GM23248 (cell line): Measurements from ENCODE around the gene TRIM41. TPM values are rescaled to one million over a fixed set of nuclear protein-coding genes. Genes with fewer than 3 reads are reported as not detected.

Experiments
- DNase-seq: peaks from one replicate; pipeline ENCODE4 v3.0.0-alpha.2; 2015
- H2AFZ ChIP-seq: fragments of 200-600 bp; sonication (generic); 2 replicates; pipeline ENCODE4 v1.6.1; 2016; ENCODE audit warnings: antibody characterized with exemption
- H3F3A ChIP-seq: fragments of 200-600 bp; sonication (generic); 2 replicates; pipeline ENCODE4 v1.6.1; 2016; ENCODE audit warnings: mild to moderate bottlenecking, antibody characterized with exemption, mixed run types; ENCODE audit not compliant: insufficient read depth
- H3K27ac ChIP-seq: fragments of 200-600 bp; sonication (generic); 2 replicates; pipeline ENCODE4 v1.5.1; 2016; ENCODE audit warnings: mild to moderate bottlenecking
- H3K27me3 ChIP-seq: fragments of 200-600 bp; sonication (generic); replicated peaks from 2 replicates; pipeline ENCODE4 v1.6.1; 2016; ENCODE audit warnings: mild to moderate bottlenecking; ENCODE audit not compliant: insufficient read depth
- H3K36me3 ChIP-seq: fragments of 200-600 bp; sonication (generic); 2 replicates; pipeline ENCODE4 v1.6.1; 2016; ENCODE audit warnings: low read depth, mild to moderate bottlenecking
- H3K4me1 ChIP-seq: fragments of 200-600 bp; sonication (generic); 2 replicates; pipeline ENCODE4 v1.6.1; 2016; ENCODE audit warnings: mild to moderate bottlenecking; ENCODE audit not compliant: insufficient read depth
- H3K4me2 ChIP-seq: fragments of 200-600 bp; sonication (generic); one replicate; pipeline ENCODE4 v1.6.1; 2016; ENCODE audit warnings: mild to moderate bottlenecking; ENCODE audit not compliant: unreplicated experiment
- H3K4me3 ChIP-seq: fragments of 200-600 bp; sonication (generic); 2 replicates; pipeline ENCODE4 v1.5.1; 2016; ENCODE audit warnings: mild to moderate bottlenecking
- H3K79me2 ChIP-seq: fragments of 200-600 bp; sonication (generic); 2 replicates; pipeline ENCODE4 v1.6.1; 2016; ENCODE audit warnings: mild to moderate bottlenecking; ENCODE audit not compliant: insufficient read depth
- H3K9ac ChIP-seq: fragments of 200-600 bp; sonication (generic); 2 replicates; pipeline ENCODE4 v1.6.1; 2016; ENCODE audit warnings: mild to moderate bottlenecking
- H3K9me2 ChIP-seq: fragments of 200-600 bp; sonication (generic); 2 replicates; pipeline ENCODE4 v1.6.1; 2016; ENCODE audit warnings: mixed run types, mild to moderate bottlenecking, moderate library complexity; ENCODE audit not compliant: insufficient read depth
- H3K9me3 ChIP-seq: fragments of 200-600 bp; sonication (generic); one replicate; pipeline ENCODE4 v1.6.1; 2017; ENCODE audit warnings: low read depth
- H4K20me1 ChIP-seq: fragments of 200-600 bp; sonication (generic); 2 replicates; pipeline ENCODE4 v1.6.0; 2016; ENCODE audit not compliant: insufficient read depth
- EZH2 ChIP-seq: fragments of 200-600 bp; sonication (generic); IDR thresholded peaks from 2 replicates; pipeline ENCODE4 v1.6.1; 2018; ENCODE audit warnings: antibody characterized with exemption, mild to moderate bottlenecking; ENCODE audit not compliant: insufficient read depth, poor library complexity, severe bottlenecking
- EZH2phosphoT487 ChIP-seq: fragments of 200-600 bp; sonication (generic); IDR thresholded peaks from 2 replicates; pipeline ENCODE4 v1.6.1; 2018; ENCODE audit warnings: antibody characterized with exemption, moderate library complexity, mild to moderate bottlenecking, low read depth; ENCODE audit not compliant: insufficient read depth
- WGBS, 2 experiments: methylation state at CpG; one replicate each; pipeline ENCODE4 v1.1.6; 2015 to 2017; ENCODE audit warnings: low lambda C conversion rate in 2 of 2, low coverage in 1 of 2; ENCODE audit errors: missing lambda C conversion rate in 2 of 2; 5-methylcytosine and 5-hydroxymethylcytosine counted together
- in situ Hi-C: fragments of 300-500 bp; cut with MboI; formaldehyde crosslinking; loops from 2 replicates; pipeline ENCODE4 v1.15.0; 2020
- polyA plus RNA-seq: library from polyadenylated mRNA; unstranded; fragments of >200 nt; fragmentation: Nextera tagmentation; extraction: Ambion mirVana; gene quantifications from 2 replicates; pipeline ENCODE4 v1.2.1, GENCODE V29; 2016
- total RNA-seq: library from RNA; depleted of rRNA; stranded (reverse); fragments of >200 nt; shearing (Covaris generic); gene quantifications from 2 replicates; pipeline ENCODE4 v1.2.3, GENCODE V29; 2014

Gene TRIM41
- total and polyA plus RNA-seq, 2 experiments from 2014 or later = 3.8 to 18.6 TPM

- H3K4me2 ChIP-seq = peak overlapping the region; percentile 97
- peak overlapping the region; percentile 25 for H3K27ac ChIP-seq
- 1% methylated on average over 40 to 41 of the region's 41 CpGs for WGBS, 2 experiments
- H4K20me1 ChIP-seq = no peaks in the 10 kb centered on the region
- in situ Hi-C loops = no loop called here
- H3K9me2 ChIP-seq = no peaks in the 10 kb centered on the region
- H3K9ac ChIP-seq = peak overlapping the region; percentile 77
- no peak for TF ChIP-seq EZH2
- TF ChIP-seq EZH2phosphoT487 = no peak
- H3K79me2 ChIP-seq = no peaks in the 10 kb centered on the region
- H3K4me3 ChIP-seq = peak overlapping the region; percentile 87
- no peaks in the 10 kb centered on the region for H3K9me3 ChIP-seq
- H3K27me3 ChIP-seq = no peaks in the 10 kb centered on the region
- H3K4me1 ChIP-seq = no peaks in the 10 kb centered on the region
- H2AFZ ChIP-seq = peak overlapping the region; percentile 84
- peak; percentile 77 for DNase-seq
- no peaks in the 10 kb centered on the region for H3K36me3 ChIP-seq
- H3F3A ChIP-seq = no peaks in the 10 kb centered on the region
Measured at GRCh38 chr5:181189363-181189961, 33.6 kb upstream of the TRIM41 start.

GRCh38 chr5:181189962-181190710 is 32.9 kb upstream of the TRIM41 start:
- Histone ChIP-seq H3K4me1 (no peaks in the 10 kb centered on the region), H3K36me3 (no peaks in the 10 kb centered on the region)

GRCh38 chr5:181190711-181191525 is 32.2 kb upstream of the TRIM41 start:
- H2AFZ ChIP-seq = peak overlapping the region; percentile 84
- H3K27ac ChIP-seq = no peak overlapping the region
- H3K4me2 ChIP-seq = peak overlapping the region; percentile 97
- H4K20me1 ChIP-seq = no peaks in the 10 kb centered on the region
- no peak for TF ChIP-seq EZH2phosphoT487
- TF ChIP-seq EZH2 = no peak
- H3K9me3 ChIP-seq = no peaks in the 10 kb centered on the region
- H3K36me3 ChIP-seq = no peaks in the 10 kb centered on the region
- H3K79me2 ChIP-seq = no peaks in the 10 kb centered on the region
- DNase-seq = peak; percentile 72
- in situ Hi-C loops = no loop called here
- no peaks in the 10 kb centered on the region for H3F3A ChIP-seq
- H3K4me3 ChIP-seq = peak overlapping the region; percentile 87
- peak overlapping the region; percentile 77 for H3K9ac ChIP-seq
- H3K9me2 ChIP-seq = no peaks in the 10 kb centered on the region
- no peaks in the 10 kb centered on the region for H3K27me3 ChIP-seq
- H3K4me1 ChIP-seq = no peaks in the 10 kb centered on the region
- 1% methylated on average over 64 to 66 of the region's 66 CpGs for WGBS, 2 experiments

More at GRCh38 chr5:181189962-181190710, 32.9 kb upstream of the TRIM41 start:
- Histone ChIP-seq H4K20me1 (no peaks in the 10 kb centered on the region), H3K4me2 (peak overlapping the region; percentile 97), H3K27ac (no peak overlapping the region), H3K27me3 (no peaks in the 10 kb centered on the region), H3K9ac (peak overlapping the region; percentile 77), H3K9me3 (no peaks in the 10 kb centered on the region), H2AFZ (peak overlapping the region; percentile 84), H3K79me2 (no peaks in the 10 kb centered on the region), H3K4me3 (peak overlapping the region; percentile 87), H3F3A (no peaks in the 10 kb centered on the region), H3K9me2 (no peaks in the 10 kb centered on the region)
- TF ChIP-seq EZH2phosphoT487 = no peak
- TF ChIP-seq EZH2 = no peak
- peak; percentile 35 for DNase-seq
- WGBS, 2 experiments = 2 to 3% methylated on average over 26 to 51 of the region's 52 CpGs
- in situ Hi-C loops = no loop called here

GRCh38 chr5:181191526-181192336 is 31.4 kb upstream of the TRIM41 start:
- Histone ChIP-seq H3K4me1 (no peaks in the 10 kb centered on the region), H2AFZ (peak overlapping the region; percentile 87), H3K27me3 (no peaks in the 10 kb centered on the region), H3F3A (no peaks in the 10 kb centered on the region), H3K9me2 (no peaks in the 10 kb centered on the region), H3K9me3 (no peaks in the 10 kb centered on the region), H3K79me2 (no peaks in the 10 kb centered on the region), H3K27ac (peak overlapping the region; percentile 77), H3K36me3 (no peaks in the 10 kb centered on the region), H3K9ac (peak overlapping the region; percentile 94), H3K4me3 (peak overlapping the region; percentile 87), H3K4me2 (peak overlapping the region; percentile 97), H4K20me1 (no peaks in the 10 kb centered on the region)
- DNase-seq = peak; percentile 98
- TF ChIP-seq EZH2 (no peak), EZH2phosphoT487 (no peak)
- in situ Hi-C loops = no loop called here
- WGBS, 2 experiments = 1% methylated on average over 50 to 64 of the region's 64 CpGs
